Activated T-helper 9 cell treated with anti-CD3 and anti-CD28 coated beads, Interleukin-2, amount 50 U/mL, for 16 hours (primary cell): ENCODE data around the gene PRRT1.
"Not testable (repeated sequence)": the region's sequence is repeated elsewhere in the genome, so short reads cannot be mapped to it uniquely, and the experiment has no call there.

Source experiments
- DNase-seq: peaks from one replicate; pipeline ENCODE4 v3.0.0-alpha.2; 2020; ENCODE audit warnings: low read depth

The PRRT1 gene

DNA sequence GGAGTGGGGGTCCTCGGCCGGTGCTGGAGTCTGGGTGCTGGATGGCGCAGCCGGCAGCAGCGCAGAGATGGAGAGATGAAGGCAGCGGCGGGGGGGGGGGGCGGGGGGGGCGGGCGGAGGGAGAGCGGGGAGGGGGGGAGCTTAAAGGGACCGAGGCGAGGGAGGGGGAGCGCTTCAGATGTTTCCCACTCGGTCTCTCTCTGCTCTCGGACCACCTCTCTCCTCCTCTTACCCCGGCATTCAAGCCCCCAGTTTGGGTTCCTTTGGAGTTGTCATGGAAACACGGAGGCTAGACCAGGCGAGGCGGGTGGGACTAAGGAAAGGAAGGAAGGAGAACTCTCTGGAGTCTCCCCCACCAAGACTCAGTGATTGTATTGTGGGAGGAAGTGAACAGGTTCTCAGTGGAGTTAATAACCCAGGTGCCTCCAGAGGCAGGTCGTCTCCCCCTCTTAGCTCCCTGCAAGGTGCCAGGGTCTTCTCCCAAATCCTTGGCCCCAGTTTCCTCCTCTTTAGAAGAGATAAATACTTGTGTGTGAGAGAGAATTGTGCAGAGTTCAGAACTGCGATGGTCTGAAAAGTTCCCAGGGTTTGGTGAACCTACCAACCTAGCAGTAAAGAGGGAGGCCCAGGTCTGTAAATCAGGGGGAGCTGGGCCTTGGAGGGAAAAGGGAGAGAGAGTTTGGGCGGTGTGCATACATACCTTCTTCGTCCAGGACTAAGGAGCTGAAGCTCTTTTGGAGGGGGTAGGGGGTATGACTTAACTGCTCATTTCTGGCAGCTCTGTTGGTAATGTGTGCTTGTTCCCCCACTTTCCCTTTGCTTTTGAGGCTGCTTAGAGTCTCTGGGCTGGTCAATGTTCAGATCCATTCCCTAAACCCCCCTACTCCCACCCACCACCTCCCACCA is at the start of gene PRRT1:
TSS of gene PRRT1 (minus strand) at position 77 of the 906 bp plus-strand sequence. CDS start 112 bp downstream, outside the sequence.
- no peak for DNase-seq

- no peak for DNase-seq
Measured at GRCh38 chr6:32200711-32201475, 49.2 kb upstream of the PRRT1 start.

DNA sequence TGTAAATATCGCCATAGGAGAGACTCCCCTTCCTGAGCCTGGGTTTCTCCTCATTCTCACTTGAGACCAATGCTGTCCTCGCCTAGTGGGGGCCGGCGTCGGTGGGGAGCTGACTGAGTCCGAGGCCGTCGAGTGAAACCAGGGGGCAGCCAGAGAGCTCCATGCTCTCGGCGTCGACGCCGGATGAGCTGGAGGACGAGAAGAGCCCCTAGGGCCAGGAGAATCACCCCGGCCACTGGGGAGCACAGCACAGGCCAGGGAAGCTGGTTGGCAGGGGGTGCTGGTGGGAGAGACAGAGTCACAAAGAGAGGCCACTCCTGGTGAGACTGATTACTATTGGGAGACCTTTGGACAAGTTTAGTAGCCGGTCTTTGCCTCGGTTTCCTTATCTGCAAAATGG is 47.1 kb upstream of the PRRT1 start:
- no peak for DNase-seq

- no peak for DNase-seq
Measured at GRCh38 chr6:32198345-32198696, 46.6 kb upstream of the PRRT1 start.

DNA sequence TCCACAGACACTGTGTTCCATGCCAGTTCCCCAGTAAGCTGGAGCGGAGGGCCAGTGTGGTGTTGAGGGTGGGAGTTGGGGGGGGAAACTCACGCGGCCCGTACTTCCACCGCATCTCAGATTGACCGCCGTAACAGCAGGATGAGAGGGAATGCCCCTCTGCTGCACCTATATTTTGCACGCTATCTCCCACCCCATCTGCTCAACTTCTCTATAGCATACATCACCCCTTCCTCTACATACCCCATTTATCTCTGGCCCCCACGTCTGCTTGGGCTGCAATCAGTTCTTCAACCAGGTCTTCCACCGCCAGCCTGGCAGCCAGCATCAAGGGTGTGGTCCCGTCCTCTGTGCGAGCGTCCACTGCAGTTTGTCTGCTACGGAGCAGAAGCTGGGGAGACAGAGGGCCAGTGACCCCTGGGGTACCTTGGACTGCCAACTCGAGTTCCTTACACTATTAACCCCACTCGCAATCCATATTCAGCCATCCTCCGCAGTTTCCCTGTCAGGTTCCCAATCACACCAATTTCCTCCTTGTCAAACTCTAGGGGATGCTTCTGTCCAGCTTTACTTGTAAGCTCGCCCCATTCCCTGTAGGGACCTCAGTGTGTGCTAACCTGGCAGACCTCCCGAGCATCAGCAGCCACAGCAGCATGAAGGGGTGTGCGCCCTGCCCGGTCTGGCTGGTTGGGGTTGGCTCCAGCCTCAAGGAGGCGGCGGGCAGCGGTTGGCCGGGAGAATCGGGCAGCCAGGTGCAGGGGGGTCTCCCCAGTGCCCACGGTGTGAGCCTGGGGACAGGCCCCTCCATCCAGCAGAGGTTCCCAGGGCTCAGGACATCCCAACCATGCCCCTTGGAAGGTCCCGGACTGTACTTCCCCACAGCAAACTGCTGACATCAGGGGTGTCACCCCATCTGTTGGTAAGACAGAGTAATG is 45.2 kb upstream of the PRRT1 start:
- DNase-seq = no peak

- DNase-seq = peak; percentile 46
Measured at GRCh38 chr6:32195902-32196681, 44.4 kb upstream of the PRRT1 start.

DNA sequence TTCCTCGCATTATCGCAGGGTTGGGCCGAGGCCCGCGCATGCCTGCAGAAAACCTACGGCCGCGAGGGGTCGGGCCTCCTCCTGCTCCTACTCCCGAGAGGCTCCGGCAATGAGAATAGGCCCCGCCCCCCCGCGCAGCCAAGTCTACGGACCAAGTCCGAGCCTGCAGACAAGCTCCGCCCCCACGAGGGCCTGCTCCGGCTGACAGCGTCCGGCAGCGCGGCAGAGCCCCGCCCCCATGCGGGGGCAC is 43.8 kb upstream of the PRRT1 start:
- DNase-seq = peak; percentile 100

DNA sequence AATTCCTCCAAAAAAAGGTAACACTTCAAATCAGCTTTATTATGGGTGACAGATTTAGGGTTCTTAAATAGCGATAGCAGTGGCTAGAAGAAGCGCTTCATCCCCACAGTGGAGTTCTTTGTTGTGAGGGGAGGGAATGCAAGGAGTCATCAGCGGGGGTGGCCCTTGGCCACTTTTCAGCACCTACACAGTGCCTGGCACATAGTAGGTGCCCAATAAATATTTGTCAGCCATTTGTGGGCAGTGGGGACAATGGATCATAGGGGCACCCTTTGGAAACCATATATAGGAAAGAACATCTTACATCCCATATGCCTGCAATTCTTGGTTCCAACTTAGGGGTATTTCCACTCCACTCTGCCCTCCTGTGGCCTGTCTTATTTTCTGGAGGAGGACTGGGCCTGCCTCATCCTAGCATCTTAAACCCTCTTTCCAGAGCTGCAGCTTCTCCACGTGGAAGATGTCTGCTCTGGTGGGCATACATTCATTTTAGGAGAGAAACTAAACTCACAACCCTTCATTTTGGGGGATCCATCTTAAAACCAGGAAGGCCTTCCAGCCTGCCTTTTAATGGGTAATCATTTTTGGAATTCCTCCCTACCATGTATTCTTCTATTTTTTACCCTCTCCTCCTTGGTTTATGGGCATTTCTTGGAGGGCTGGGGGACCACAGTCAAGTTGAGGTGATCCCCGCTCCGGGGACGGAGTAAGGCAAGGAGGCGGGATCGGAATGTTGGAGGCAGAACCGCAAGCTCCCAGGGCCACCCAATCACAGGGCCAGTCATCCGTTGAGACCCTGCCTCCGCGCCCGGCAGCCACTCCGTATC is 43.3 kb upstream of the PRRT1 start:
- no peak for DNase-seq

GRCh38 chr6:32194388-32194787 is 42.6 kb upstream of the PRRT1 start:
- DNase-seq = no peak

DNA sequence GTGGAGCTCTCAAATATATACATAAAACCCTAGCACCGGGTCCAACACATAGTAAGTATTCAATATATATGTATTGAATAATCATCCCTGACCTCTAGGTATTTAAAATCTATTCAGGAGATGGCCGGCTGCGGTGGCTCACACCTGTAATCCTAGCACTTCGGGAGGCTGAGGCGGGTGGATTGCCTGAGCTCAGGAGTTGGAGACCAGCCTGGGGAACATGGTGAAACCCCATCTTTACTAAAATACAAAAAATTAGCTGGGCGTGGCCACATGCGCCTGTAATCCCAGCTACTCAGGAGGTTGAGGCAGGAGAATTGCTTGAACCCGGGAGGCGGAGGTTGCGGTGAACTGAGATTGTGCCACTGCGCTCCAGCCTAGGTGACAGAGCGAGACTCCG is 41.4 kb upstream of the PRRT1 start:
- DNase-seq = not testable (repeated sequence)

DNA sequence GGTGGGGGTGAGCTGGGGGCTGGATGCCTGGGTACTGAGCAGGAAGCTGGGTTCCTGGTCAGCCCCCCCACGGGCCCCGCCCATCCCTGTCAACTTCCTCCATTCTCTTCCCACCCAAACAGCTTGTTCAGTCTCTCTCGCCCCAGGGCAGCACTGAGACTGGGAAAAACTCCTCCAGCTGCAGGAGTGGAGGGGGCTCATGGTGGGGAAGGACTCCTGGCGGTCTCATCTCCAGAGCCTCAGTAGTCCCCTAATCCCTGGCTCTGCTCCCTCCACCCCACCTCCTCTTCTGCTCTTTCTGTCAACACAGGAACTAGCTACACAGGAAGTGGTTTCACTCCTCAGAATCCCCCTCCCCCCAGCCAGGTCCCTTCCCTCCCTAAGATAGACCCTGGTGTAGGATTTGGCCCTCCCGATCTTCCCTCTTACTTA is 40.9 kb upstream of the PRRT1 start, which contains the start of gene GPSM3:
TSS of gene GPSM3 (minus strand) at position 36 of the 432 bp plus-strand sequence. CDS start 130 bp downstream, outside the sequence.
- peak; percentile 33 for DNase-seq

GRCh38 chr6:32191696-32192607 is 40.2 kb upstream of the PRRT1 start:
- DNase-seq = no peak

DNA sequence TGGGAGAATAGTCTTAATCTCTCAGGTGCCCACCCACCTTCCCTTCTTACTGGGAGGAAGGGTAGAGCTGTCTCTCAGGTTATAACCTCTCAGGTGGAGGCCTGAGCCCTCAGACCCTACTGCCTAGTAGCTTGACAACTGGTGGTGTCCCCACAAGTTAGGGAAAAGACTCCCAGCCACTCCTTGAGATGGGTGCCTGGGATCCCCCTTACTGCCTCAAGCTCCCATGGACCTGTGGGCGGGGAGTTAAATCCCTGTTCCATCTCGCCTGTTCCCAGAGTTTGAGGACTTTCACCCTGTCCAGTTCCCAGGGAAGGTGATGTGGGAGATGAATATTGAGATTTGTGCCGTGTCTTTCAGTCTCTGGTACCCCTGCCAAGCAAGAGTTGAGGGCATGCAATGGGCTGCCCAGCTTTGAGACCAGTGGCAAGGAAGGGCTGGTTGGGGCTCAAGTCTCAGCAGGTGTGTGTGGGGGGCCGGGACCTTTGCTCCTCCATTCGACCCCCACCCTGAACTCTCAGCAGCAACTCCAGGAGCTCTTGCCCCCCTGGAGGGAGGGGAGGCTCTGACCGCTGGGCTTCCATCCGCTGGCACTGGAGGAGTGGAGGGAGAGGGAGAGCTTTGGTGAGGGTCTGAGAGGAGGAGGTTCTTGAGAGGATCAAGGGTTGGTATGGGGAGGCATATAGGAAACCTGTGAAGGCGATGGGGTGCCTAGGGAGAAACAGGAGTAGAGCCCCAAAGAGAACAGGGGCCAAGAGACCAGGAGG is 39.4 kb upstream of the PRRT1 start:
- DNase-seq = no peak

- DNase-seq = peak; percentile 71
Measured at GRCh38 chr6:32190054-32190851, 38.5 kb upstream of the PRRT1 start, which contains the start of gene PBX2. Gene PBX2 (minus strand): TSS chr6:32190202. CDS start chr6:32189915, 287 bp downstream.

GRCh38 chr6:32189742-32190053 is 38.0 kb upstream of the PRRT1 start:
- no peak for DNase-seq

DNA sequence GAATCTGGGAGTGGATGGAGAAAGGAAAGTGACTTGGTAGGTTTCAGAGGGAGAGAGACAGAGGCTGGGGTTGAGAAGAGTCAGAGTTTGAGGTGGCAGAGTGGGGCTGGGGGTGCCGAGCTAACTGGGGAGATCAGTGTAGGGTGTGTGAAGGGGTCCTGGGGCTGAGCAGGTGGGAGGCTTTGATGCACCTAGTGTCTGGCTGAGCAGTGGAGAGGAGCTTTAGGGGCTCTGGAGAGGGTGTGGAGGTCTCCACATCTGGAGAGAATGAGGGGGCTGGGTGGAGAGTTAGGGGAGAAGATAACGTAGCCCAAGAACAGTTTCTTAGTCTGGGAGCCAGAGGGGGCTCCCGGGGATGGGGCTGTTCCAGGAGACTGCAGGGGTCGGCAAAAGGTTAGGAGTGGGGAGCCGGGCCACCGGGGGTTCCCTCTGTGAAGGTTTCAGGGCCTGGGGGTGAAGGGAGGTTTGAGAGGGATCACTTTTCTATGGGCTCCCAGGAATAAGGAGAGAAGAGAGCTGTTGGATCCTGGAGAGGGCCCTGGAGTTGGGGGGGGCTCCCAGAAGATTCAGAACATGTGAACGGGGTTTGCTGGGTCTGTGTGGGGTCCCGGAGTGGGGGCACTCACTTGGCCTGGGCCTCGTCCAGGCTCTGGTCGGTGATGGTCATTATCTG is 37.5 kb upstream of the PRRT1 start:
- DNase-seq = no peak

- no peak for DNase-seq
Measured at GRCh38 chr6:32188381-32189068, 36.8 kb upstream of the PRRT1 start.
